Neural progenitor cell (in vitro differentiated cells): ENCODE measurements around the gene CCDC149. TPM values are rescaled to one million over a fixed set of nuclear protein-coding genes. Genes with fewer than 3 reads are reported as not detected.

Experiments used
- DNase-seq: peaks from one replicate; pipeline ENCODE4 v3.0.0-alpha.2; 2016; ENCODE audit warnings: low spot score
- H2AFZ ChIP-seq: fragments of 200-600 bp; sonication (generic); replicated peaks from 2 replicates; pipeline ENCODE4 v1.6.1; 2016; ENCODE audit warnings: antibody characterized with exemption
- H3F3A ChIP-seq: fragments of 200-600 bp; sonication (generic); 2 replicates; pipeline ENCODE4 v1.6.1; 2016; ENCODE audit warnings: antibody characterized with exemption, low read depth
- H3K27ac ChIP-seq: fragments of 200-600 bp; sonication (generic); 2 replicates; pipeline ENCODE4 v1.5.1; 2016; ENCODE audit warnings: mild to moderate bottlenecking
- H3K27me3 ChIP-seq: fragments of 200-600 bp; sonication (generic); 2 replicates; pipeline ENCODE4 v1.6.1; 2016; ENCODE audit warnings: mild to moderate bottlenecking, moderate library complexity
- H3K36me3 ChIP-seq: fragments of 200-600 bp; sonication (generic); 2 replicates; pipeline ENCODE4 v1.5.1; 2016
- H3K4me1 ChIP-seq: fragments of 200-600 bp; sonication (generic); 2 replicates; pipeline ENCODE4 v1.6.1; 2016; ENCODE audit warnings: mixed run types
- H3K4me2 ChIP-seq: fragments of 200-600 bp; sonication (generic); 2 replicates; pipeline ENCODE4 v1.6.1; 2016
- H3K4me3 ChIP-seq: fragments of 200-600 bp; sonication (generic); 2 replicates; pipeline ENCODE4 v1.5.1; 2016
- H3K79me2 ChIP-seq: fragments of 200-600 bp; sonication (generic); 2 replicates; pipeline ENCODE4 v1.6.1; 2016; ENCODE audit warnings: low read depth
- H3K9ac ChIP-seq: fragments of 200-600 bp; sonication (generic); 2 replicates; pipeline ENCODE4 v1.6.1; 2016
- H3K9me3 ChIP-seq: fragments of 200-600 bp; sonication (generic); 2 replicates; pipeline ENCODE4 v1.5.1; 2016; ENCODE audit warnings: low read depth
- H4K20me1 ChIP-seq: fragments of 200-600 bp; sonication (generic); 2 replicates; pipeline ENCODE4 v1.6.1; 2016; ENCODE audit warnings: low read depth
- H3K27ac Mint-ChIP-seq: 3 replicates; pipeline ENCODE4 v1.8.0; 2021; ENCODE audit warnings: mixed read lengths
- H3K27me3 Mint-ChIP-seq: 2 replicates; pipeline ENCODE4 v1.8.0; 2022; ENCODE audit warnings: low read depth, mild to moderate bottlenecking, inconsistent platforms, moderate library complexity, mixed read lengths; ENCODE audit not compliant: insufficient read depth
- H3K36me3 Mint-ChIP-seq: 3 replicates; pipeline ENCODE4 v1.8.0; 2021; ENCODE audit warnings: mixed read lengths
- H3K4me1 Mint-ChIP-seq: 3 replicates; pipeline ENCODE4 v1.8.0; 2021; ENCODE audit warnings: mixed read lengths
- H3K4me3 Mint-ChIP-seq: 3 replicates; pipeline ENCODE4 v1.8.0; 2021; ENCODE audit warnings: mild to moderate bottlenecking, moderate library complexity, mixed read lengths
- H3K9me3 Mint-ChIP-seq: 3 replicates; pipeline ENCODE4 v1.8.0; 2020; ENCODE audit warnings: mixed read lengths
- CTCF ChIP-seq: fragments of 200-600 bp; sonication (generic); IDR thresholded peaks from 2 replicates; pipeline ENCODE4 v1.5.1; 2017; ENCODE audit warnings: antibody characterized with exemption, mild to moderate bottlenecking
- EZH2 ChIP-seq: fragments of 200-600 bp; sonication (generic); IDR thresholded peaks from 2 replicates; pipeline ENCODE4 v1.6.1; 2017; ENCODE audit warnings: antibody characterized with exemption, mild to moderate bottlenecking, moderate library complexity
- EZH2phosphoT487 ChIP-seq: fragments of 200-600 bp; sonication (generic); IDR thresholded peaks from 2 replicates; pipeline ENCODE4 v1.6.1; 2017; ENCODE audit warnings: antibody characterized with exemption
- total RNA-seq: library from RNA; depleted of rRNA; stranded (reverse); fragments of >200 nt; gene quantifications from 2 replicates; pipeline ENCODE4 v1.2.3, GENCODE V29; 2015; ENCODE audit warnings: low replicate concordance

The CCDC149 gene
- total RNA-seq, 1 donor from 2014 or later = 3.4 TPM

GRCh38 chr4:24845132-24845531, 67.7 kb downstream of the CCDC149 start:
- Mint-ChIP-seq H3K9me3 (no peaks in the 10 kb centered on the region), H3K27ac (no peak overlapping the region), H3K27me3 (peaks cover 2% of the 10 kb centered on the region), H3K4me3 (no peak overlapping the region), H3K36me3 (no peaks in the 10 kb centered on the region), H3K4me1 (peaks cover 20% of the 10 kb centered on the region)
- H3F3A ChIP-seq = no peaks in the 10 kb centered on the region
- no peak for TF ChIP-seq EZH2phosphoT487
- no peak for TF ChIP-seq EZH2
- no peak for TF ChIP-seq CTCF
- DNase-seq = no peak
- no peaks in the 10 kb centered on the region for H4K20me1 ChIP-seq
- H2AFZ ChIP-seq = no peak overlapping the region
- H3K4me3 ChIP-seq = no peak overlapping the region
- no peaks in the 10 kb centered on the region for H3K27me3 ChIP-seq
- no peaks in the 10 kb centered on the region for H3K79me2 ChIP-seq
- no peaks in the 10 kb centered on the region for H3K36me3 ChIP-seq
- H3K4me1 ChIP-seq = peaks cover 9% of the 10 kb centered on the region
- H3K27ac ChIP-seq = no peak overlapping the region
- H3K9ac ChIP-seq = no peak overlapping the region
- H3K9me3 ChIP-seq = no peaks in the 10 kb centered on the region
- H3K4me2 ChIP-seq = no peak overlapping the region

GRCh38 chr4:24843096-24843495, 69.7 kb downstream of the CCDC149 start:
- TF ChIP-seq EZH2phosphoT487 (no peak), CTCF (no peak), EZH2 (no peak)

GRCh38 chr4:24842356-24842755, 70.5 kb downstream of the CCDC149 start:
- H3K9ac ChIP-seq = no peak overlapping the region

More at GRCh38 chr4:24843096-24843495, 69.7 kb downstream of the CCDC149 start:
- Mint-ChIP-seq H3K27me3 (peaks cover 2% of the 10 kb centered on the region), H3K4me3 (no peak overlapping the region), H3K9me3 (no peaks in the 10 kb centered on the region), H3K4me1 (peaks cover 14% of the 10 kb centered on the region), H3K27ac (no peak overlapping the region), H3K36me3 (no peaks in the 10 kb centered on the region)
- H3K4me3 ChIP-seq = no peak overlapping the region
- H3K27me3 ChIP-seq = no peaks in the 10 kb centered on the region
- H4K20me1 ChIP-seq = no peaks in the 10 kb centered on the region
- no peaks in the 10 kb centered on the region for H3K36me3 ChIP-seq
- no peaks in the 10 kb centered on the region for H3K79me2 ChIP-seq
- H3K4me2 ChIP-seq = no peak overlapping the region
- no peaks in the 10 kb centered on the region for H3K9me3 ChIP-seq
- H3K9ac ChIP-seq = no peak overlapping the region
- H3K4me1 ChIP-seq = peaks cover under 1% of the 10 kb centered on the region
- H2AFZ ChIP-seq = no peak overlapping the region
- H3F3A ChIP-seq = no peaks in the 10 kb centered on the region
- DNase-seq = no peak
- no peak overlapping the region for H3K27ac ChIP-seq

More at GRCh38 chr4:24842356-24842755, 70.5 kb downstream of the CCDC149 start:
- Histone ChIP-seq H3K27ac (no peak overlapping the region), H2AFZ (no peak overlapping the region), H3K4me3 (no peak overlapping the region), H3K27me3 (no peaks in the 10 kb centered on the region), H3K4me1 (peaks cover 6% of the 10 kb centered on the region), H3F3A (no peaks in the 10 kb centered on the region), H3K9me3 (no peaks in the 10 kb centered on the region), H3K4me2 (no peak overlapping the region), H3K36me3 (no peaks in the 10 kb centered on the region), H4K20me1 (no peaks in the 10 kb centered on the region), H3K79me2 (no peaks in the 10 kb centered on the region)
- H3K4me1 Mint-ChIP-seq = peaks cover 14% of the 10 kb centered on the region
- DNase-seq = no peak
- no peak for TF ChIP-seq EZH2phosphoT487
- no peak for TF ChIP-seq EZH2
- no peak for TF ChIP-seq CTCF
- peaks cover 2% of the 10 kb centered on the region for H3K27me3 Mint-ChIP-seq
- H3K36me3 Mint-ChIP-seq = no peaks in the 10 kb centered on the region
- no peak overlapping the region for H3K4me3 Mint-ChIP-seq
- no peak overlapping the region for H3K27ac Mint-ChIP-seq
- H3K9me3 Mint-ChIP-seq = no peaks in the 10 kb centered on the region
